HepG2 (cell line): ENCODE results near the gene KLHL17. TPM values are rescaled to one million over a fixed set of nuclear protein-coding genes. Genes with fewer than 3 reads are reported as not detected.
A peak's percentile ranks its signal among the peaks of the same experiment; 100 is the strongest.

Source experiments
- BHLHE40 ChIP-seq: IDR thresholded peaks from 2 replicates; pipeline ENCODE4 v1.6.1; 2011; ENCODE audit warnings: low read length, improper control_type of control experiment
- FOSL2 ChIP-seq: sonication (generic); formaldehyde crosslinking; IDR thresholded peaks from 2 replicates; pipeline ENCODE4 v1.4.0; 2020; ENCODE audit warnings: missing genetic modification reagents
- GABPB1 ChIP-seq: IDR thresholded peaks from 2 replicates; pipeline ENCODE4 v1.6.1; 2016; ENCODE audit warnings: mild to moderate bottlenecking, missing genetic modification reagents, moderate library complexity, missing compliant biosample characterization
- HDAC1 ChIP-seq: sonication (generic); formaldehyde crosslinking; IDR thresholded peaks from 2 replicates; pipeline ENCODE4 v1.5.1; 2020; ENCODE audit warnings: mild to moderate bottlenecking, missing genetic modification reagents
- HMGXB4 ChIP-seq, 2 experiments: sonication (generic) in 1 of 2; formaldehyde crosslinking in 1 of 2; IDR thresholded peaks; 2 replicates each; pipeline versions ENCODE4 v1.4.0 to v1.6.1; 2018 to 2020; ENCODE audit warnings: missing genetic modification reagents in 2 of 2, borderline replicate concordance in 1 of 2, low read depth in 1 of 2, mild to moderate bottlenecking in 1 of 2, missing biosample characterization in 1 of 2
- MEIS1 ChIP-seq: sonication (generic); formaldehyde crosslinking; IDR thresholded peaks from 2 replicates; pipeline ENCODE4 v1.9.0; 2021; ENCODE audit warnings: mild to moderate bottlenecking, missing genetic modification reagents, moderate library complexity, borderline replicate concordance
- MTF2 ChIP-seq: sonication (generic); formaldehyde crosslinking; IDR thresholded peaks from 2 replicates; pipeline ENCODE4 v1.5.0; 2020; ENCODE audit warnings: missing genetic modification reagents, borderline replicate concordance
- SAP130 ChIP-seq: IDR thresholded peaks from 2 replicates; pipeline ENCODE4 v1.6.1; 2016; ENCODE audit warnings: low read depth
- SP1 ChIP-seq, 2 experiments: fragments of 450-650 bp in 1 of 2; sonication (generic) in 1 of 2; formaldehyde crosslinking in 1 of 2; IDR thresholded peaks; 2 replicates each; pipeline versions ENCODE4 v1.4.0 to v1.6.1; 2016 to 2020; ENCODE audit warnings: missing genetic modification reagents in 1 of 2
- SP5 ChIP-seq: IDR thresholded peaks from 2 replicates; pipeline ENCODE4 v1.6.1; 2016; ENCODE audit warnings: low read depth, borderline replicate concordance
- TAF15 ChIP-seq: fragments of 200-400 bp; formaldehyde crosslinking; IDR thresholded peaks from one replicate; pipeline ENCODE4 v1.6.1; 2018; ENCODE audit warnings: mild to moderate bottlenecking, low read depth, low read length; ENCODE audit not compliant: poor library complexity, severe bottlenecking
- ZFX ChIP-seq: sonication (generic); formaldehyde crosslinking; IDR thresholded peaks from 2 replicates; pipeline ENCODE4 v1.4.0; 2020; ENCODE audit warnings: mild to moderate bottlenecking, low read depth, missing genetic modification reagents, moderate library complexity
- ZNF121 ChIP-seq: sonication (generic); formaldehyde crosslinking; IDR thresholded peaks from 2 replicates; pipeline ENCODE4 v1.5.0; 2020; ENCODE audit warnings: mild to moderate bottlenecking, missing genetic modification reagents
- ZNF546 ChIP-seq: sonication (generic); formaldehyde crosslinking; conservative IDR thresholded peaks from 2 replicates; pipeline ENCODE4 v1.8.1; 2023; ENCODE audit warnings: mild to moderate bottlenecking, missing genetic modification reagents
- polyA plus RNA-seq, 8 experiments: library from polyadenylated mRNA; depleted of rRNA in 3 of 8; stranded (reverse) in 7 of 8; unstranded in 1 of 8; fragments of >200 nt; fragmentation: Illumina TruSeq in 4 of 8; extraction: Trizol in 4 of 8; gene quantifications; 2 replicates each; pipeline versions ENCODE4 v1.2.1 to v1.2.3, GENCODE V29; 2011 to 2016; ENCODE audit warnings: low read depth in 4 of 8, missing spikeins in 1 of 8, mixed read lengths in 1 of 8; ENCODE audit not compliant: insufficient read depth in 1 of 8
- total RNA-seq, 5 experiments: library from RNA; depleted of rRNA; stranded (reverse); fragments of >200 nt; fragmentation: Illumina TruSeq; extraction: Trizol; gene quantifications; 2 replicates each; pipeline ENCODE4 v1.2.3, GENCODE V29; 2016; ENCODE audit warnings: low read depth in 1 of 5
- TF ChIP-seq, protein P1 (sequence below): sonication (generic); formaldehyde crosslinking; IDR thresholded peaks from 2 replicates; pipeline ENCODE4 v1.4.0; 2020; ENCODE audit warnings: missing genetic modification reagents, borderline replicate concordance
- TF ChIP-seq, protein P2 (sequence below): sonication (generic); formaldehyde crosslinking; IDR thresholded peaks from 2 replicates; pipeline ENCODE4 v1.4.0; 2020; ENCODE audit warnings: mild to moderate bottlenecking, low read depth, missing genetic modification reagents
- TF ChIP-seq, protein P3 (sequence below): sonication (generic); formaldehyde crosslinking; IDR thresholded peaks from 2 replicates; pipeline ENCODE4 v1.4.0; 2020; ENCODE audit warnings: missing genetic modification reagents
- TF ChIP-seq, protein P4 (sequence below): sonication (generic); formaldehyde crosslinking; IDR thresholded peaks from 2 replicates; pipeline ENCODE4 v1.4.0; 2020; ENCODE audit warnings: missing genetic modification reagents

KLHL17 gene
- total and polyA plus RNA-seq, 2 of the 13 experiments (the other 11 are each of a cell fraction or from before 2014, with no cell fraction given), result 9.3 to 24.7 TPM

GRCh38 chr1:921011-921837 is 39.2 kb upstream of the KLHL17 start (continued):
- TF ChIP-seq, protein P1, sequence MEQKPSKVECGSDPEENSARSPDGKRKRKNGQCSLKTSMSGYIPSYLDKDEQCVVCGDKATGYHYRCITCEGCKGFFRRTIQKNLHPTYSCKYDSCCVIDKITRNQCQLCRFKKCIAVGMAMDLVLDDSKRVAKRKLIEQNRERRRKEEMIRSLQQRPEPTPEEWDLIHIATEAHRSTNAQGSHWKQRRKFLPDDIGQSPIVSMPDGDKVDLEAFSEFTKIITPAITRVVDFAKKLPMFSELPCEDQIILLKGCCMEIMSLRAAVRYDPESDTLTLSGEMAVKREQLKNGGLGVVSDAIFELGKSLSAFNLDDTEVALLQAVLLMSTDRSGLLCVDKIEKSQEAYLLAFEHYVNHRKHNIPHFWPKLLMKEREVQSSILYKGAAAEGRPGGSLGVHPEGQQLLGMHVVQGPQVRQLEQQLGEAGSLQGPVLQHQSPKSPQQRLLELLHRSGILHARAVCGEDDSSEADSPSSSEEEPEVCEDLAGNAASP, result peak; percentile 42; the same call in 1 of the 2 replicates
- peak; percentile 9; the same call in 1 of the 2 replicates for TF ChIP-seq FOSL2 (CRISPR knock-in tag)
- TF ChIP-seq MTF2 (CRISPR knock-in tag), result peak; percentile 85; the same call in 1 of the 2 replicates
- TF ChIP-seq BHLHE40, result 0 out of 2 replicates have a peak, but pooled peaks have one; percentile 19
- TF ChIP-seq, protein P2, sequence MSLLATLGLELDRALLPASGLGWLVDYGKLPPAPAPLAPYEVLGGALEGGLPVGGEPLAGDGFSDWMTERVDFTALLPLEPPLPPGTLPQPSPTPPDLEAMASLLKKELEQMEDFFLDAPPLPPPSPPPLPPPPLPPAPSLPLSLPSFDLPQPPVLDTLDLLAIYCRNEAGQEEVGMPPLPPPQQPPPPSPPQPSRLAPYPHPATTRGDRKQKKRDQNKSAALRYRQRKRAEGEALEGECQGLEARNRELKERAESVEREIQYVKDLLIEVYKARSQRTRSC, result no peak
- TF ChIP-seq ZNF546 (CRISPR knock-in tag), result no peak
- TF ChIP-seq, protein P3, sequence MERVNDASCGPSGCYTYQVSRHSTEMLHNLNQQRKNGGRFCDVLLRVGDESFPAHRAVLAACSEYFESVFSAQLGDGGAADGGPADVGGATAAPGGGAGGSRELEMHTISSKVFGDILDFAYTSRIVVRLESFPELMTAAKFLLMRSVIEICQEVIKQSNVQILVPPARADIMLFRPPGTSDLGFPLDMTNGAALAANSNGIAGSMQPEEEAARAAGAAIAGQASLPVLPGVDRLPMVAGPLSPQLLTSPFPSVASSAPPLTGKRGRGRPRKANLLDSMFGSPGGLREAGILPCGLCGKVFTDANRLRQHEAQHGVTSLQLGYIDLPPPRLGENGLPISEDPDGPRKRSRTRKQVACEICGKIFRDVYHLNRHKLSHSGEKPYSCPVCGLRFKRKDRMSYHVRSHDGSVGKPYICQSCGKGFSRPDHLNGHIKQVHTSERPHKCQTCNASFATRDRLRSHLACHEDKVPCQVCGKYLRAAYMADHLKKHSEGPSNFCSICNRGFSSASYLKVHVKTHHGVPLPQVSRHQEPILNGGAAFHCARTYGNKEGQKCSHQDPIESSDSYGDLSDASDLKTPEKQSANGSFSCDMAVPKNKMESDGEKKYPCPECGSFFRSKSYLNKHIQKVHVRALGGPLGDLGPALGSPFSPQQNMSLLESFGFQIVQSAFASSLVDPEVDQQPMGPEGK (CRISPR knock-in tag), result peak; percentile 69; the same call in 1 of the 2 replicates
- peak; percentile 41; the same call in 1 of the 2 replicates for TF ChIP-seq ZFX
- TF ChIP-seq, protein P4, sequence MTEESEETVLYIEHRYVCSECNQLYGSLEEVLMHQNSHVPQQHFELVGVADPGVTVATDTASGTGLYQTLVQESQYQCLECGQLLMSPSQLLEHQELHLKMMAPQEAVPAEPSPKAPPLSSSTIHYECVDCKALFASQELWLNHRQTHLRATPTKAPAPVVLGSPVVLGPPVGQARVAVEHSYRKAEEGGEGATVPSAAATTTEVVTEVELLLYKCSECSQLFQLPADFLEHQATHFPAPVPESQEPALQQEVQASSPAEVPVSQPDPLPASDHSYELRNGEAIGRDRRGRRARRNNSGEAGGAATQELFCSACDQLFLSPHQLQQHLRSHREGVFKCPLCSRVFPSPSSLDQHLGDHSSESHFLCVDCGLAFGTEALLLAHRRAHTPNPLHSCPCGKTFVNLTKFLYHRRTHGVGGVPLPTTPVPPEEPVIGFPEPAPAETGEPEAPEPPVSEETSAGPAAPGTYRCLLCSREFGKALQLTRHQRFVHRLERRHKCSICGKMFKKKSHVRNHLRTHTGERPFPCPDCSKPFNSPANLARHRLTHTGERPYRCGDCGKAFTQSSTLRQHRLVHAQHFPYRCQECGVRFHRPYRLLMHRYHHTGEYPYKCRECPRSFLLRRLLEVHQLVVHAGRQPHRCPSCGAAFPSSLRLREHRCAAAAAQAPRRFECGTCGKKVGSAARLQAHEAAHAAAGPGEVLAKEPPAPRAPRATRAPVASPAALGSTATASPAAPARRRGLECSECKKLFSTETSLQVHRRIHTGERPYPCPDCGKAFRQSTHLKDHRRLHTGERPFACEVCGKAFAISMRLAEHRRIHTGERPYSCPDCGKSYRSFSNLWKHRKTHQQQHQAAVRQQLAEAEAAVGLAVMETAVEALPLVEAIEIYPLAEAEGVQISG (CRISPR knock-in tag), result peak; percentile 20; the same call in 1 of the 2 replicates
- TF ChIP-seq SAP130 (CRISPR knock-in tag), result peak; percentile 53
- TF ChIP-seq ZNF121 (CRISPR knock-in tag), result 0 out of 2 replicates have a peak, but pooled peaks have one; percentile 10
- no peak for TF ChIP-seq HDAC1
- no peak for TF ChIP-seq SP1 (IDR thresholded peaks at IDR 0.05)
- no peak for TF ChIP-seq SP1 (CRISPR knock-in tag; IDR thresholded peaks at IDR 0.05)
- peak; percentile 82 for TF ChIP-seq TAF15
- TF ChIP-seq SP5 (CRISPR knock-in tag), result peak; percentile 21; the same call in 1 of the 2 replicates
- peak; percentile 63; the same call in 1 of the 2 replicates for TF ChIP-seq GABPB1
- TF ChIP-seq MEIS1, result 0 out of 2 replicates have a peak, but pooled peaks have one; percentile 52
- TF ChIP-seq HMGXB4 (CRISPR knock-in tag; IDR thresholded peaks at IDR 0.05; ENCODE audit: borderline replicate concordance in 1 of 2, low read depth in 1 of 2), result 0 out of 4 replicates have a peak, but pooled peaks of 1 of the 2 experiments have one; percentile 17
- TF ChIP-seq, all 625 proteins: peak for 59
